IMR-90 (cell line): Measurements from ENCODE around the gene IGSF9B. TPM values are rescaled to one million over a fixed set of nuclear protein-coding genes. Genes with fewer than 3 reads are reported as not detected.

Experiments
- ATAC-seq: fragments of 200-7000 bp; cut with Tn5 transposase; 2 replicates; pipeline ENCODE4 v1.9.1; 2020; ENCODE audit warnings: low read depth, mild to moderate bottlenecking, moderate library complexity
- BruUV-seq: library from RNA; stranded (reverse); fragments of 400-500 nt; replicated peaks from 2 replicates; lab custom pipeline; 2021; lab: Mats Ljungman, UMichigan
- CTCF ChIA-PET: fragments of 300-600 bp; formaldehyde crosslinking; extraction: SDS; loops from one replicate; lab custom pipeline; 2021; ENCODE audit warnings: antibody characterized with exemption; lab: Yijun Ruan, JAX
- POLR2A ChIA-PET: fragments of 300-600 bp; sonication (Branson Sonifier 250); formaldehyde crosslinking; loops from one replicate; lab custom pipeline; 2022; ENCODE audit warnings: antibody characterized with exemption; ENCODE audit not compliant: unreplicated experiment; lab: Charles Lee
- DNase-seq: peaks from one replicate; pipeline ENCODE4 v3.0.0; 2013
- H2AFZ ChIP-seq: replicated peaks from 2 replicates; pipeline ENCODE3; 2013; ENCODE audit warnings: low read length, mild to moderate bottlenecking; ENCODE audit not compliant: poor library complexity
- H2AK5ac ChIP-seq: 2 replicates; pipeline ENCODE4 v1.6.1; 2013; ENCODE audit warnings: low read depth, low read length, inconsistent platforms
- H2AK9ac ChIP-seq: replicated peaks from 2 replicates; pipeline ENCODE3; 2013; ENCODE audit warnings: mild to moderate bottlenecking, low read depth, low read length, moderate library complexity; ENCODE audit not compliant: poor library complexity
- H2BK120ac ChIP-seq: 2 replicates; pipeline ENCODE4 v1.6.1; 2013; ENCODE audit warnings: low read depth, low read length, inconsistent platforms
- H2BK15ac ChIP-seq: 3 replicates; pipeline ENCODE4 v1.6.1; 2013; ENCODE audit warnings: low read depth, low read length, inconsistent platforms
- H2BK20ac ChIP-seq: 2 replicates; pipeline ENCODE4 v1.6.1; 2013; ENCODE audit warnings: low read depth, mild to moderate bottlenecking, inconsistent platforms, low read length, moderate library complexity
- H2BK5ac ChIP-seq: 2 replicates; pipeline ENCODE4 v1.6.1; 2013; ENCODE audit warnings: mild to moderate bottlenecking, low read depth, low read length, inconsistent platforms; ENCODE audit not compliant: poor library complexity, severe bottlenecking
- H3K14ac ChIP-seq: replicated peaks from 2 replicates; pipeline ENCODE4 v1.6.1; 2013; ENCODE audit warnings: low read depth, low read length, inconsistent platforms
- H3K18ac ChIP-seq: 2 replicates; pipeline ENCODE4 v1.6.1; 2013; ENCODE audit warnings: low read depth, low read length, control low read depth
- H3K23ac ChIP-seq: 2 replicates; pipeline ENCODE4 v1.6.1; 2013; ENCODE audit warnings: low read depth, low read length, inconsistent platforms
- H3K27ac ChIP-seq: 2 replicates; pipeline ENCODE4 v1.5.1; 2013; ENCODE audit warnings: mild to moderate bottlenecking, control low read depth, low read length; ENCODE audit not compliant: insufficient read depth
- H3K27me3 ChIP-seq: 2 replicates; pipeline ENCODE4 v1.6.1; 2013; ENCODE audit warnings: low read length; ENCODE audit not compliant: control insufficient read depth, insufficient read depth
- H3K36me3 ChIP-seq: 2 replicates; pipeline ENCODE4 v1.6.1; 2013; ENCODE audit warnings: low read length, mixed read lengths; ENCODE audit not compliant: control insufficient read depth, insufficient read depth
- H3K4ac ChIP-seq: 2 replicates; pipeline ENCODE4 v1.6.1; 2013; ENCODE audit warnings: low read depth, low read length, inconsistent platforms
- H3K4me1 ChIP-seq: 2 replicates; pipeline ENCODE4 v1.6.1; 2013; ENCODE audit warnings: low read length, mixed read lengths; ENCODE audit not compliant: control insufficient read depth, insufficient read depth
- H3K4me2 ChIP-seq: 2 replicates; pipeline ENCODE4 v1.6.1; 2013; ENCODE audit warnings: low read depth, mild to moderate bottlenecking, control low read depth, low read length, moderate library complexity
- H3K4me3 ChIP-seq: 2 replicates; pipeline ENCODE4 v1.5.1; 2013; ENCODE audit warnings: low read depth, mild to moderate bottlenecking, control low read depth, low read length, moderate library complexity; ENCODE audit not compliant: insufficient read depth
- H3K56ac ChIP-seq: 2 replicates; pipeline ENCODE4 v1.6.1; 2013; ENCODE audit warnings: low read length, inconsistent platforms; ENCODE audit not compliant: insufficient read depth; ENCODE audit errors: extremely low read depth
- H3K79me1 ChIP-seq, 2 experiments: 2 replicates each; pipeline ENCODE4 v1.6.1; 2013; ENCODE audit warnings: low read length in 2 of 2, inconsistent platforms in 1 of 2, low read depth in 1 of 2
- H3K9ac ChIP-seq: 2 replicates; pipeline ENCODE4 v1.6.1; 2013; ENCODE audit warnings: low read depth, low read length, control low read depth
- H3K9me1 ChIP-seq: 2 replicates; pipeline ENCODE4 v1.6.1; 2013; ENCODE audit warnings: low read length, inconsistent platforms; ENCODE audit not compliant: insufficient read depth
- H3K9me3 ChIP-seq: 2 replicates; pipeline ENCODE4 v1.6.1; 2013; ENCODE audit warnings: low read length; ENCODE audit not compliant: control insufficient read depth, insufficient read depth
- H4K20me1 ChIP-seq: 2 replicates; pipeline ENCODE4 v1.6.1; 2013; ENCODE audit warnings: low read length, inconsistent platforms; ENCODE audit not compliant: insufficient read depth
- H4K5ac ChIP-seq: 2 replicates; pipeline ENCODE4 v1.6.1; 2013; ENCODE audit warnings: mild to moderate bottlenecking, low read depth, low read length, control low read depth
- H4K8ac ChIP-seq, 2 experiments: 2 replicates each; pipeline ENCODE4 v1.6.1; 2013; ENCODE audit warnings: low read depth in 2 of 2, low read length in 2 of 2, control low read depth in 1 of 2, inconsistent platforms in 1 of 2
- H4K91ac ChIP-seq: 2 replicates; pipeline ENCODE4 v1.6.1; 2013; ENCODE audit warnings: low read depth, low read length, inconsistent platforms; ENCODE audit not compliant: insufficient read depth
- BHLHE40 ChIP-seq: fragments of 150-350 bp; IDR thresholded peaks from 2 replicates; pipeline ENCODE4 v1.6.1; 2016; ENCODE audit warnings: mild to moderate bottlenecking, low read depth, low read length
- CHD1 ChIP-seq: IDR thresholded peaks from 2 replicates; pipeline ENCODE4 v1.6.1; 2012; ENCODE audit warnings: low read depth, low read length, improper control_type of control experiment
- MAZ ChIP-seq: IDR thresholded peaks from 2 replicates; pipeline ENCODE4 v1.6.1; 2012; ENCODE audit warnings: low read depth, mild to moderate bottlenecking, low read length, improper control_type of control experiment, moderate library complexity, borderline replicate concordance
- MXI1 ChIP-seq: IDR thresholded peaks from 2 replicates; pipeline ENCODE4 v1.6.1; 2012; ENCODE audit warnings: low read depth, mild to moderate bottlenecking, low read length, moderate library complexity, borderline replicate concordance
- NFE2L2 ChIP-seq: fragments of 150-350 bp; IDR thresholded peaks from 2 replicates; pipeline ENCODE4 v1.6.1; 2016; ENCODE audit warnings: low read depth, mild to moderate bottlenecking, low read length
- POLR2A ChIP-seq: IDR thresholded peaks from 2 replicates; pipeline ENCODE4 v1.6.1; 2012; ENCODE audit warnings: mild to moderate bottlenecking, low read depth, low read length
- RAD21 ChIP-seq: IDR thresholded peaks from 2 replicates; pipeline ENCODE4 v1.6.1; 2012; ENCODE audit warnings: low read length, improper control_type of control experiment
- SMC3 ChIP-seq: fragments of 150-350 bp; IDR thresholded peaks from 2 replicates; pipeline ENCODE4 v1.6.1; 2016; ENCODE audit warnings: low read depth, mild to moderate bottlenecking, antibody characterized with exemption, low read length, moderate library complexity
- WGBS, 2 experiments: methylation state at CpG; one replicate each; pipeline versions ENCODE4 v1.1.5 to v1.1.7; 2013; ENCODE audit warnings: missing lambda C conversion rate in 2 of 2; ENCODE audit not compliant: insufficient read length in 1 of 2; ENCODE audit errors: extremely low coverage in 2 of 2; 5-methylcytosine and 5-hydroxymethylcytosine counted together
- dilution Hi-C: fragments of 300-500 bp; cut with HindIII; formaldehyde crosslinking; loops from one replicate; pipeline ENCODE4 v1.14.3; 2018; ENCODE audit warnings: low sequenced_read_pairs; ENCODE audit not compliant: unreplicated experiment
- in situ Hi-C: fragments of 300-500 bp; cut with MboI; formaldehyde crosslinking; loops from 3 replicates; pipeline ENCODE4 v1.14.3; 2019; ENCODE audit warnings: low sequenced_read_pairs, inconsistent platforms, mixed read lengths
- intact Hi-C: fragments of 100-400 bp; cut with micrococcal nuclease; formaldehyde crosslinking; loops from 2 replicates; pipeline ENCODE4 v1.10.0; 2022
- polyA plus RNA-seq, 3 experiments: library from polyadenylated mRNA; depleted of rRNA; stranded (reverse); fragments of >200 nt; gene quantifications; 2 replicates each; pipeline ENCODE4 v1.2.3, GENCODE V29; 2012; ENCODE audit warnings: low replicate concordance in 1 of 3
- total RNA-seq: library from RNA; depleted of rRNA; stranded (reverse); fragments of >200 nt; gene quantifications from 2 replicates; pipeline ENCODE4 v1.2.3, GENCODE V29; 2012
- TF ChIP-seq, protein P1 (sequence below): fragments of 150-350 bp; IDR thresholded peaks from 2 replicates; pipeline ENCODE4 v1.6.1; 2017; ENCODE audit warnings: mild to moderate bottlenecking, antibody characterized with exemption, low read length, low read depth

Gene IGSF9B
- total and polyA plus RNA-seq, 2 of the 4 experiments (the other 2 are of a cell fraction) = under 0.01 to 0.10 TPM

DNA sequence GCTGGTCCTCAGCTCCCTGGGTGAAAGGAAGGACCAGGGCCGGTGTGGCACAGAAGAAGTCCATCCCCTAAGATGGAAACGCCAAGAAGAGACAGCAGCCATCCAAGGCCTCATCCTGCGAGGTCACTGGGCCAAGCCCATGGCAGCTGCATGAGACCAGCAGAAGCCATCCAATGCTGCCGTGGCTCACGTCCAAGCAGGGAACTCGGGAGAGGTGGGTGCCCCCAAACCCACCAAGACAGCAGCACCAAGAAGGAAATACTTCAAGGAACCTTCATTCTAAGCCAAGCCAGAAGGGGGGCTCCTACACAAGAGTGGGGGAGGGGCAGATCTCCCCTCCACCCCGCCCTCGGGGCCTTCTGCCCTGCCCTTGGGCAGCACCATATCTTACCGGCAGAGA lies 49.6 kb downstream of the IGSF9B start:
- Histone ChIP-seq H2BK120ac (no peak overlapping the region), H3K23ac (no peak overlapping the region), H3K27ac (no peak overlapping the region), H3K4ac (no peak overlapping the region), H4K20me1 (no peaks in the 10 kb centered on the region), H3K36me3 (no peaks in the 10 kb centered on the region), H2AK5ac (no peak overlapping the region), H3K9me3 (peaks cover 26% of the 10 kb centered on the region; the same call in 1 of the 2 replicates), H3K18ac (no peak overlapping the region), H4K8ac (no peak overlapping the region), H3K56ac (no peak overlapping the region), H3K4me2 (no peak overlapping the region), H2AK9ac (no peak overlapping the region), H3K4me3 (no peak overlapping the region), H2AFZ (no peak overlapping the region), H3K4me1 (no peaks in the 10 kb centered on the region), H4K91ac (no peak overlapping the region), H3K14ac (no peak overlapping the region), H3K27me3 (no peaks in the 10 kb centered on the region), H4K5ac (no peak overlapping the region), H2BK20ac (no peak overlapping the region), H3K9ac (no peak overlapping the region), H2BK15ac (no peak overlapping the region), H3K79me1 (no peaks in the 10 kb centered on the region), H2BK5ac (no peak overlapping the region), H3K9me1 (no peaks in the 10 kb centered on the region)
- intact Hi-C loops = no loop called here
- DNase-seq = no peak
- POLR2A ChIA-PET = no interaction called here
- no peak for ATAC-seq
- in situ Hi-C loops = no loop called here
- TF ChIP-seq MXI1 (no peak), RAD21 (no peak), NFE2L2 (no peak), POLR2A (no peak), MAZ (no peak), SMC3 (no peak), CHD1 (no peak), BHLHE40 (no peak)
- TF ChIP-seq, protein P1, sequence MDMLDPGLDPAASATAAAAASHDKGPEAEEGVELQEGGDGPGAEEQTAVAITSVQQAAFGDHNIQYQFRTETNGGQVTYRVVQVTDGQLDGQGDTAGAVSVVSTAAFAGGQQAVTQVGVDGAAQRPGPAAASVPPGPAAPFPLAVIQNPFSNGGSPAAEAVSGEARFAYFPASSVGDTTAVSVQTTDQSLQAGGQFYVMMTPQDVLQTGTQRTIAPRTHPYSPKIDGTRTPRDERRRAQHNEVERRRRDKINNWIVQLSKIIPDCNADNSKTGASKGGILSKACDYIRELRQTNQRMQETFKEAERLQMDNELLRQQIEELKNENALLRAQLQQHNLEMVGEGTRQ = no peak
- CTCF ChIA-PET = no interaction called here
- dilution Hi-C loops = no loop called here
- 61% methylated on average over 3 of the region's 9 CpGs; no CpG with 5 or more reads in 1 of the 2 experiments for WGBS, 2 experiments
- BruUV-seq = no TSS peak
